ENCODE measurements around the gene ICAM1.
"Not testable (repeated sequence)": the region's sequence is repeated elsewhere in the genome, so short reads cannot be mapped to it uniquely, and the experiment has no call there.

The ICAM1 gene, protein sequence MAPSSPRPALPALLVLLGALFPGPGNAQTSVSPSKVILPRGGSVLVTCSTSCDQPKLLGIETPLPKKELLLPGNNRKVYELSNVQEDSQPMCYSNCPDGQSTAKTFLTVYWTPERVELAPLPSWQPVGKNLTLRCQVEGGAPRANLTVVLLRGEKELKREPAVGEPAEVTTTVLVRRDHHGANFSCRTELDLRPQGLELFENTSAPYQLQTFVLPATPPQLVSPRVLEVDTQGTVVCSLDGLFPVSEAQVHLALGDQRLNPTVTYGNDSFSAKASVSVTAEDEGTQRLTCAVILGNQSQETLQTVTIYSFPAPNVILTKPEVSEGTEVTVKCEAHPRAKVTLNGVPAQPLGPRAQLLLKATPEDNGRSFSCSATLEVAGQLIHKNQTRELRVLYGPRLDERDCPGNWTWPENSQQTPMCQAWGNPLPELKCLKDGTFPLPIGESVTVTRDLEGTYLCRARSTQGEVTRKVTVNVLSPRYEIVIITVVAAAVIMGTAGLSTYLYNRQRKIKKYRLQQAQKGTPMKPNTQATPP

GRCh38 chr19:10270616-10271394 lies at the start of gene ICAM1:
TSS of gene ICAM1 (plus strand) at chr19:10271120. CDS start at chr19:10271160, 40 bp downstream.
- peak; percentile 46 to 63 (median 52) for DNase-seq

GRCh38 chr19:10222201-10222890 lies 48.6 kb upstream of the ICAM1 start:
- no peak for DNase-seq

DNA sequence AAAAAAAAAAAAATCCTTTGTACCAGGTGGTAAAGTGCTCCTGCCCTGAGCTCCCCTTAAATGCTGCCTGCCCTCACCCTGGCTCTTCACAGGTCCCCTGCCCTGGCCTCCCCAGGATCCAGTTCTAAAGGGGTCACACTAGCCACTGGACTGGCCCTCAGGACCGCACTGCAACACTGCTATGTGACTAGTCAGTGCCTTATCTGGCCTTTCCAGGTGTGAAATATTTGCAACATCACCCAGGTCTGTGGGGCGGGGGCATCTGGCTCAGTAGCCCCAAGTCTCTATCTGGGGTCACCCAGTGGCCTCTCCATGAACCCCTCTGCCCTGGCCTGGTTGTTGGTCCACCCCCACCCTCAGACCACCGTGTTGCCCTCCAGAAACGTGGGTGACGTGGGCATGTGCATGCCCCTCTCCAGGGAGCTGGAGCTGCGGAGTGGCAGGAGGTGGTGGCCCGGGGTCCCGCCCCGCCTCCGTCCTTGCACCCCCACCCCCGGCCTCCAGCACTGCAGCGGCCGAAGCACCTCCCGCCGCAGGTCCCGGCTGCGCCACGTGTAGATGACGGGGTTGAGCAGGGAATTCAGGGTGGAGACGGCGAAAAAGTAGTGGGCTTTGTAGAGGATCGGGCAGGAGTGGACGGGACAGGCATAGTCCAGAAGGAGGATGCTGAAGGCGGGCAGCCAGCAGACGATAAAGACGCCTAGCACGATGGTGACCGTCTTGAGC lies 47.3 kb upstream of the ICAM1 start:
- no peak for DNase-seq

DNA sequence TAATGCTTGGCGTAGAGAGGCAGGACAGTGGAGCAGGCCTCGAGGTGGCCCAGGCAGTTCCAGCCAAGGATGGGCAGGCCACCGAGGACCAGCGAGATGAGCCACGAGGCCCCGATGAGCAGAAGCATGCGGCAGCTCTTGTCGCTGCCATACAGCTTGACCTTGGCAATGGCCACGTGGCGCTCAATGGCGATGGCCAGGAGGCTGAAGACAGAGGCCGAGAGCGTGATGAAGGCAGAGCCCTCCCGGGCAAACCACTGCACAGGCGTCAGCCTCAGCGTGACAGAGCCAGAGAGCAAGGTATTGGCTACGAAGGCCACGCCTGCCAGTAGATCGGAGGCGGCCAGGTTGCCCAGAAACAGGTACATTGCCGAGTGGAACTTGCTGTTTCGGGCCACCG lies 46.6 kb upstream of the ICAM1 start:
- DNase-seq, result no peak

DNA sequence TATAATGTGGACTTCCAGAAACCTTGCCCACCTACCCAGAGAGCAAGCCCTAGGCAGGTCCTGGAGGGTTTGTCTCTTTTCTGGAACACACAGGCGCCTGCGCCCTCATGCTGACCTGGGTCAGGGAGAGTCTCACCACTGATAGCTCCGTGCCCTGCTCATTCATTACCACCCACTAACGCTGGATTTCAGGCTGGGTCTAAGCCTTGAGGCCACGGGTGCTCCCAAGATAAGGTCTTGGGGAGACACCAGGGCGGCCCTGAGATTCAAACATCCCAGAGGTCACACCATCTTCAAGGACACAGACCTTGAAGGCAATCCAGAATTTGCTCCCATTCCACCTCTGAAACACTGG lies 44.9 kb upstream of the ICAM1 start:
- no peak for DNase-seq

- no peak for DNase-seq
Observed at GRCh38 chr19:10226376-10227025, 44.4 kb upstream of the ICAM1 start.

GRCh38 chr19:10227026-10227971 lies 43.6 kb upstream of the ICAM1 start:
- DNase-seq, result no peak

DNA sequence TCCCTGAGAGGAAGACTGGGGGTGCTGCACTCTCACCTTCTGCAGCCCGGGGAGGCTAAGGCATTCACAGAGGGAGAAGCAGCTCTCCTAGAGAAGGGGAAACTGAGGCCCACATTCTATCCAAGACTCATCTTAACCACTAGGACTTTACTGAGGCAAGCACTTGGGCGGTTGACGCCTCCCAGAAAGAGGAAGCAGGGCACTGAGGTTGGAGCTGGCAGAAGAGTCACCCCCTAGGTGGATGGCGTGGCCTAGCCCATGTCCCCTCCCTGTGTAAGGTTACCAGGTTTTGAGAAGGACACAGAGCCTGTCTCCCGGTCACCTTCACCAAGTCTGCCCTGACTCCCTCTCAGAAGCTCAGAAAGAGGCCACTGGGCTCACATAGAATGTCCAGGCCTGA lies 42.5 kb upstream of the ICAM1 start:
- DNase-seq, result no peak

DNA sequence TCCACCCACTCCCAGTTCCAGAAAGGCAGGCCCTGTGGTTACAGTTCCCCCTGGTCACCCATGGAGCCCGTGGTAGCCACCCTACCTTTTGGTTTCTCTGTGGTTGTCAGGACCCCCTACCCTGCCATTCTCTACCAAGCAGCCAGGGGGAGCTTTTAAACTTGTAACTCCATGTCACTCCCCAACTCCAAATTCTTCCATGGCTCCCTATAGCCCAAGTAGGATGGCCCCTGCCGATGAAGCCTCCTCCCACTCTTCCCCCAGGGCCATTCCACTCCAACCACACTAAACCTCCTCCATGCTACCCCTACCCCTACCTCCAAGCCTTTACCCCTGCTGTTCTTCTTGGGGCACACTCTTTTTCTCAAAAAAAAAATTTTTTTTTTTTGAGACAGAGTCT lies 42.0 kb upstream of the ICAM1 start:
- DNase-seq, result peak in 1 of 4 experiments; percentile 10

DNA sequence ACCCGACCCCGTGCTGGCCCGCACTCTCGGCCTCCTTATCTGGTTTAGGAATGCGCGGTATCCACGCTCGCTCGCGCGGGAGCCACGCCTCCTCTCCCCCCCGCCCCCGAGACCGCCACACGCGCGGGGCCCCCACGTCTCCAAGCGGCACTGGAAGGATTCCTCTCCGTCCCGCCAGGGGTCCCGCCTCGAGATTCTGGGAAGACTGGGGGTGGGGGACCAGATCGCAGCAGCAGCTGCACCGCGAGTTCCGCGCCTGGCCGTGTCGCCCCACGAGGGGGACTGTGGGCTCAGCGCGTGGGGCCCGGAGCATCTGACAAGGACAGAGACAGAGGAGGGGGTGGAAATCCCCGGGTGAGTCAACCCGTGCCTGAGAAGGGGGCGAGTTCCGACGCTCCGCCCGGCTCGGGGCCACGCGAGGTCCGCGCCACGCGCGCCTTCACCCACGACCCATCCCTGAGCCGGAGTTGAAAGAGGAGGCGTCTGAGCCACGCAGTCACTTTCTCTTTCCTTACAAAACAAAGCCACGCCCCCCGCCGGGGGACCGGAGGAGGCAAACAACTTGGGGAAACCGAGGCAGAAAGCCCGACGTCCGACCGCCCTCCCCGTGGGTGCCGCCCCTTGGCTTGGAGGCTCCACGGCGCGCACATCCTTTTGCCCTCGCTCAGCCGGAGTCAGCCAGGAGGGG lies 40.6 kb upstream of the ICAM1 start:
- DNase-seq, result peak; percentile 13 to 43 (median 37)

GRCh38 chr19:10230861-10231611 lies 39.9 kb upstream of the ICAM1 start, which contains the start of gene S1PR2:
TSS of gene S1PR2 (minus strand) at chr19:10231331. CDS start at chr19:10224905, 6,426 bp downstream.
- DNase-seq, result peak; percentile 33 to 49 (median 40)

GRCh38 chr19:10231612-10232228 lies 39.2 kb upstream of the ICAM1 start:
- DNase-seq, result no peak

DNA sequence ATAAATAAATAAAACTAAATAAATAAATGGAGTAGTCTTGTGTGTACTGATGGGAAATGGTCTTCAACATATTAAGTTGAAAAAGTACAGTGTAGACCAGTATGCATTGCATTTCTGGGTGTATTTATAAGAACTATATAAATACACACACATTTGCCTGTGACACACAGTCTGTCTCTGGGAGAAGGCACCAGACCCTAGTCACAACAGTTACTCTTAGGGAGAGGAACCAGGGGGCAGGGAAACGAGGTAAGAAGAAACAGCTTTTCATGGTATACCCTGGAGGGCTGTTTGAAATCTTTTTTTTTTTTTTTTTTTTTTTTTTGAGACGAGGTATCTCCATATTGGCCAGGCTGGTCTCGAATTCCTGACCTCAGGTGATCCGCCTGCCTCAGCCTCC lies 37.0 kb upstream of the ICAM1 start:
- no peak for DNase-seq

DNA sequence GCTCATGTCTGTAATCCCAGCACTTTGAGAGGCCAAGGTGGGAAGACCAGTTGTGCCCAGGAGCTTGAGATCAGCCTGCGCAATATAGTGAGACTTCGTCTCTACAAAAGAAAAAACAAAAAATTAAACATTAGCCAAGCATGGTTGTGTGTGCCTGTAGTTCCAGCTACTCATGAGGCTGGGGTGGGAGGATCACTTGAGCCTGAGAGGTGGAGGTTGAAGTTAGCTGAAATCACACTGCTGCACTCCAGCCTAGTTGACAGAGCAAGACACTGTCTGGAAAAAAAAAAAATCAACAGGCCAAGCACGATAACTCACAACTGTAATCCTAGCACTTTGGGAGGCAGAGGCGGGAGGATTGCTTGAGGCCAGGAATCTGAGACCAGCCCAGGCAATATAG lies 35.9 kb upstream of the ICAM1 start:
- DNase-seq, result no peak

GRCh38 chr19:10235409-10235808 lies 35.5 kb upstream of the ICAM1 start:
- not testable (repeated sequence) for DNase-seq

- DNase-seq, result no peak
Observed at GRCh38 chr19:10237702-10238101, 33.2 kb upstream of the ICAM1 start.

DNA sequence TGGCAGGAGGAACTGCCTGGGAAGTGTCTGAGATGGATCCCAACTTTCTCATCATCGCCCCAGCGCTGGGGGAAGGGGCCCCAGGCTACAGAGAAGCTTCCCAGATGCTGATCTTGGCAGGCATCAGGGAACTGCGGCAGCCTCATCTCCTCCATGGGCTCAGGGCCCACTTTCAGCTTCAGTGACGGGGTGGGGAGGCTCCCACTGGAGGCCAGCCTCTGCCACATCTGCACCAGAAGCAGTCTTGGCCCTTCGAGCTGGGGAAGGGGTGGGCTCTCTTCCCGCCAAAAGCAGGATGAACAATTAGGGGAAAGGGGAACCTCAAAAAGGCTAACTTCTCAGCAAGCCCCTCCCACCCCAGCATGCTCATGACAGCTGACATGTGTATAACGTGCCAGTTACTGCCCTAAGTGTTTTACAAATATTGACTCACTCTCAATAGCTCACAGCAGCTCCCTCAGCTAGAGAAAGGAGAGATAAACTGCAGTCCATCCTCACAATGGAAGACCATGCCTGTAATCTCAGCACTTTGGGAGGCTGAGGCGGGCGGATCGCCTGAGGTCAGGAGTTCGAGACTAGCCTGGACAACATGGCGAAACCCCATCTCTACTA lies 32.6 kb upstream of the ICAM1 start:
- DNase-seq, result no peak

GRCh38 chr19:10241826-10242449 lies 29.0 kb upstream of the ICAM1 start:
- DNase-seq, result not testable (repeated sequence)

All from activated CD4-positive, CD25-positive, alpha-beta regulatory T cell (primary cell).